GM12864 (cell line): ENCODE measurements around the gene SEMA7A.

ENCODE experiments used
- DNase-seq: peaks from one replicate; pipeline ENCODE4 v3.0.0-alpha.2; 2011; ENCODE audit warnings: low read depth
- H3K4me3 ChIP-seq: 2 replicates; pipeline ENCODE4 v1.5.1; 2011; ENCODE audit warnings: mild to moderate bottlenecking, low read depth, low read length, control low read depth
- TF ChIP-seq, protein P1 (sequence below): IDR thresholded peaks from 2 replicates; pipeline ENCODE4 v1.5.1; 2011; ENCODE audit warnings: low read depth, mild to moderate bottlenecking, moderate library complexity, low read length, control low read depth, inconsistent platforms; ENCODE audit errors: missing control alignments

Gene SEMA7A

DNA sequence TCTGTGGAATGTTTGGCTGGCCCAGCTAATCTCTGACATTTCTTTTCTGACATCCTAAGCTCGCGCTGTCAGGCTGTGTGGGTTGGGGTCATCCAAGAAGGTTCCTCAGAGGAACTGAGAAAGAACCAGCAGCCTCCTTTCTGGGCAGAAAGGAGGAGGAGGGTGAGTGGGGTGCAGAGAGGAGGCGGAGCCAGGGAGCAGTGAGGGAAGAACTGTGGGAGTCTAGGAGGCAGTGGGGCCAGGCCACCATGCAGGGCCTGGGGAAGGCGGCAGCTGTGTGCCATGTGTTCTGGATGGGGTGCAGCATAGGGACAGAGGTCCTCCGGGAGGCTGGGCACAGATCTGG, 5.3 kb downstream of the SEMA7A start:
- H3K4me3 ChIP-seq, result peak overlapping the region; percentile 92
- TF ChIP-seq, protein P1, sequence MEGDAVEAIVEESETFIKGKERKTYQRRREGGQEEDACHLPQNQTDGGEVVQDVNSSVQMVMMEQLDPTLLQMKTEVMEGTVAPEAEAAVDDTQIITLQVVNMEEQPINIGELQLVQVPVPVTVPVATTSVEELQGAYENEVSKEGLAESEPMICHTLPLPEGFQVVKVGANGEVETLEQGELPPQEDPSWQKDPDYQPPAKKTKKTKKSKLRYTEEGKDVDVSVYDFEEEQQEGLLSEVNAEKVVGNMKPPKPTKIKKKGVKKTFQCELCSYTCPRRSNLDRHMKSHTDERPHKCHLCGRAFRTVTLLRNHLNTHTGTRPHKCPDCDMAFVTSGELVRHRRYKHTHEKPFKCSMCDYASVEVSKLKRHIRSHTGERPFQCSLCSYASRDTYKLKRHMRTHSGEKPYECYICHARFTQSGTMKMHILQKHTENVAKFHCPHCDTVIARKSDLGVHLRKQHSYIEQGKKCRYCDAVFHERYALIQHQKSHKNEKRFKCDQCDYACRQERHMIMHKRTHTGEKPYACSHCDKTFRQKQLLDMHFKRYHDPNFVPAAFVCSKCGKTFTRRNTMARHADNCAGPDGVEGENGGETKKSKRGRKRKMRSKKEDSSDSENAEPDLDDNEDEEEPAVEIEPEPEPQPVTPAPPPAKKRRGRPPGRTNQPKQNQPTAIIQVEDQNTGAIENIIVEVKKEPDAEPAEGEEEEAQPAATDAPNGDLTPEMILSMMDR, result no peak
- no peak for DNase-seq

DNA sequence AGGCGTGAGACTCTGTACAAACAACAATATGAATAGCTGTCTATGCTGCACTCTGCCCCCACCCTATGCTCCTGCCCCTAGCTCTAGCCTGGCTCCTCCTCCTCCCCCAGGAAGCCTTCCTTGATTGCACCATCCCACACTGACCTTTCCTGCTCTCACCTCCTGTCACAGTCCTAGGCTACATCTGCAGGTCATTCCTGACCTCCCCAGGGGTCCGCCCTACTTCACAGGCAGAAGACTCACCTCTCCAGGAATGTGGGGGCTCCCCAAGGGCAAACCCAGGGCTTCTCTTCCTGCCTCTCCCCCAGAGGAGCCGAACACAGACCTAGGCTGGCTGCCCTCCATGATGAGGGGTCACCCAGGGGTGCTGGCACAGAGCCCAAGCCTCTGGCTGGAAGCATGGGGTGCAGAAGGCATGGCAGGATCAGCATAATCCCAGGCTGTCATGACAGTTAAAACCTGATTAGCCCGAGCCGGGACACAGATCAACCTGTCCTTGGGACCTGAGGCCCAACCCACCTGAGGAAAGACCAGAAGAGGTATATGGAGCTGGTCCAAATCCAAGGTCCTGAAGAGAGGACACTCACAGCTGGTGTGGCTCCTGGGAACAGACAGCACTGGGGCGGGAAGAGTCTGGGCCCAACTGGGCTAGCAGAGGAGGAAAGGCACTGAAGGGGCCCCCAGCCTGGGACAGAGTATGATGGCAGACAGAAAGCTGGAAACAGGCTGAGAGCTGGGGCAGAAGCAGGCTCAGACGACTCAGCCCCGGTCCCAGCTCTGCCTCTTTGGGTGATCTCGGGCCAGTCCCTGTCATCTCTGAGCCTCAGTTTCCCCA, 5.9 kb downstream of the SEMA7A start:
- TF ChIP-seq, protein P1, result no peak
- H3K4me3 ChIP-seq, result peak overlapping the region; percentile 92
- DNase-seq, result no peak

DNA sequence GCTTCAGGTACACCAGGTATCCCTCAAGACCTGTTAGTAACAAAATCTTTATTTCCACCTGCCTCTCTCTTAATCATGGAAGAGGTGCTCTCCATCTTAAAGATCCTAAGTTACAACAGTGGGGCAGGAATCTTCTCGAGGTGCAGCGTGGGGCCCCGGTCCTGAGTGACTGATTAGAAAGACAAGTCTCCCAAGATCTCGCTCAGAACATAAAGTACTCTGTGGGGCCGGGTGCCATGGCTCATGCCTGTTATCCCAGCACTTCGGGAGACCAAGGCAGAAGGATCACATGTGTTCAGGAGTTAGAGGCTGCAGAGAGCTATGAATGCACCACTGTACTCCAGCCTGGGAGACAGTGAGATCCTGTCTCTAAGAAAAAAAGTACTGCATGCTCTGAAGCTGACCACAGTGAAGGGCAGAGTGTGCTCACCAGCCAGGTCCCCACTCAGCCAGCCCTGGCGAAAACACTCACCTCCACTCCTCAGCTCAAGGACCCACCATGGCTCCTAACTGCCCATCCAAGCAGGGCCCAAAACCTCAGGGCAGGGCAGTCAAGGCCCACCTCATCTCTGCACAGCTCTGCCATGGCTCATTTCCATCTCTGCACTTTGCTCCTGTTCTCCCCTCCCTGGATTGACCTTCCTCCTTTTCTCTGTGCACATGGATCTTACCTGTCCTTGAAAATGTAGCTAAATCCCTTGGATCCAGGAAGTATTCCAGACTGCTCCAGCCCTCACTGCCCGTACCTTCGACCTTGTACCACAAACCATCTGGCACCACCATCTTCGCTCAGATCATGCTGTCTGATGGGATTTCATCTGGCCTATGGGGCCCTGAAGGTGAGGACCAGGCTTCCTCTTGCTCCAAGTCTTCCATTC, 7.1 kb downstream of the SEMA7A start:
- TF ChIP-seq, protein P1, result no peak
- H3K4me3 ChIP-seq, result peak overlapping the region; percentile 13; the same call in 1 of the 2 replicates
- no peak for DNase-seq

DNA sequence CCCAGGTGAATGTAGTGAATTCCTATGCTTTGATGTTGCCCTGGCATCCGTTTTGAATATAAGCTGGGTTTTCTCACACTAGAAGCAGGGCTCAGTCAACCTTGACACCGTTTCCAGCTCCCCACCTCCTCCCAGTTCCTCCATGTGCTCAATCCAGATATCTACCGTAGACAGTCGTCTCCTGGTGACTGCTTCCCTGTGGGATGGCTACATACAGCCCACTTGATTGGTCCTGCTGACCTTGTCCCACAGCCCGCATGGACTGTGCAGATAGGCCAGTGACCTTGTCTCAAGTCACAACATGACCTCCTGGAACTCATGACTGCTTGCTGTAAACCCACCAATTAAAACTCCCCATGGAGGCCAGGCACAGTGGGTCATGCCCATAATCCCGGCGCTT, 8.1 kb downstream of the SEMA7A start:
- peak overlapping the region; percentile 26 for H3K4me3 ChIP-seq
- TF ChIP-seq, protein P1, result no peak
- DNase-seq, result no peak

DNA sequence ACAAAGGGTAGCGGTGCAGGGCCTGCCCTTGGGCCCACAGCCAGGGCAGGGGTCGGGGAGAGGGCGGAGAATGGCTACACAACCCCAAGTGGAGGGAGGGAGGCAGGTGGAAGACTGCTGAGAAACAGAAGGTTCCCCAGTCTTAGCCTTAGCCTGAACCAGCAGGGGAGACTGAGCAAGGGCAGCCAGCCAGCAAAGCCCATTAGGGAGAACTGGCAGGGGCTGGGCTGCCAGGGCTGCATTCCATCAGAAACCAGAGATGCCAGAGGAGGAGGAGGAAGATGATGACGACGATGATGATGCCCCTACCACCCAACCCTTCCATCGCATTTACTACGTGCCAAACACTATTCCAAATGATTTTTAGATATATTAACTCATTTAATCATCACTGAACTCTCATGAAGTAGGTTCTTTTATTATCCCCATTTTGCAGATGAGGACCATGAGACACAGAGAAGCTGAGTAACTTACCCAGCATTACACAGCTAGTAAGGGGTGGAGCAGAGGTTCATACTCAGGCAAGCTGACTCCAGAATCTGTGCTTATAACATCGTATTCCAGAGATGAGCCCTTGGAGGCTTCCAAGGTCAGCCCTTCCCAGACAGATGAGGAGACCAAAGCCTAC, 8.7 kb downstream of the SEMA7A start:
- TF ChIP-seq, protein P1, result no peak
- peak overlapping the region; percentile 11 for H3K4me3 ChIP-seq
- DNase-seq, result no peak

DNA sequence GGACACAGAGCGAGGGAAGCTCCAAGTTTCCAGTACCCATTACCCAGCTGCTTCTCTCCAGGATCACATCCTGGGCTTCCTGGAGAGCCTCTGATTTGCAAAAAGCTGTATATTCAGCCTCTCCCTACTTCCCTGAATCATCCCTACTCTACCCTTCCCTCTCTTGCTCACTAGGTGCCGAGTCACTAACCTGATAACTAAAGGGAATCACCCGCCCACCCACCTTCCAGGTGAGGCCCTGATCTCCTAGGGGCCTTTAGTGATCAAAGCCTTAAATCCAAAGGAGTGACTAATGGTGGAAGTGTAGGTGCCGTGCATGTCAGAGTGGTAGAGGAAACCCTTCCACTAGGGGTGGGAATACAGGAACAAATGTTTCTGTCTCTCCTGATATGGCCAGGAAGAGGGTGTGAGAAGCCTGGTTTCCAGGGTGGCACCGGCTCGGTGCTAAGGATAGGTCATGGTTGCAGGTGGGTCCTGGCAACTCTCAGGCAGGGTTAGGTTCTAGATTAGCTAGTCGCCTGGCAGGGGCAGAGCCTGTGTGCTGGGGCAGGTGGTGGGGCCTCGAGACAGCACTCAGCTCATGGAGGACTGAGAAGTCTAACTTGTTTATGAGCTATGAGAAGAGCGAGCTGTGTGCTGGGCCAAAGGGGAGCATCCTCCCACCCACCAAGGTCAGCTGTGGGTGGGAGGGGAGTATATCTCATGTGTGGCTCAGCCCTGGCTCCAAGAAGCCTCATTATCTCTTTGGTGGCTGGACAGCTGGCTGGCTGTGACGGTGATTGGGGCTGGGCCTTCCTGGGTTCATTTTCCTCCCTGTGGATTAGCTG, 10.1 kb downstream of the SEMA7A start:
- TF ChIP-seq, protein P1, result no peak
- DNase-seq, result no peak
- peak overlapping the region; percentile 38 for H3K4me3 ChIP-seq
